ENCODE results near the gene CLDN10. TPM values are rescaled to one million over a fixed set of nuclear protein-coding genes. Genes with fewer than 3 reads are reported as not detected.

The CLDN10 gene
- total and polyA plus RNA-seq, 8 donors, result 1.3 to 2.1 TPM; not detected in 6

GRCh38 chr13:95533545-95534160, 18.9 kb upstream of the CLDN10 start:
- TF ChIP-seq CTCF (IDR thresholded peaks at IDR 0.05) (no peak), POLR2A (IDR thresholded peaks at IDR 0.05) (no peak), POLR2AphosphoS5 (IDR thresholded peaks at IDR 0.05) (no peak)
- peak; percentile 17 to 35 for DNase-seq
- intact Hi-C loops (cut with DNase I; ENCODE audit: low total_unique reads), result loop anchor here (10.0 kb wide), 1 partner anchor 301 kb away; no protein-coding TSS in a partner anchor
- H3K27me3 ChIP-seq, result no peaks in the 10 kb centered on the region
- WGBS, 5 donors, result 42 to 56% (median 54%) methylated on average over 7 of the region's 7 CpGs
- H3K4me1 ChIP-seq, result peaks cover 0 to 7% (median 2%) of the 10 kb centered on the region in 4 donors
- no peaks in the 10 kb centered on the region for H3K9me3 ChIP-seq
- no peaks in the 10 kb centered on the region for H3K36me3 ChIP-seq
- H3K4me3 ChIP-seq, result no peak overlapping the region
- no peak overlapping the region for H3K27ac ChIP-seq

- no peak for DNase-seq
- intact Hi-C loops (cut with DNase I; ENCODE audit: low total_unique reads), result loop anchor here (10.0 kb wide), 1 partner anchor 300 kb away; no protein-coding TSS in a partner anchor
- peaks cover 0 to 7% (median 2%) of the 10 kb centered on the region in 4 donors for H3K4me1 ChIP-seq
- H3K9me3 ChIP-seq, result no peaks in the 10 kb centered on the region
- no peaks in the 10 kb centered on the region for H3K27me3 ChIP-seq
- no peaks in the 10 kb centered on the region for H3K36me3 ChIP-seq
- H3K4me3 ChIP-seq, result no peak overlapping the region
- no peak for TF ChIP-seq CTCF (IDR thresholded peaks at IDR 0.05)
- TF ChIP-seq POLR2A (IDR thresholded peaks at IDR 0.05), result no peak
- TF ChIP-seq EP300 (IDR thresholded peaks at IDR 0.05), result no peak
- TF ChIP-seq POLR2AphosphoS5 (IDR thresholded peaks at IDR 0.05), result peak in 1 of 3 donors; percentile 6
- 61 to 68% (median 64%) methylated on average over 3 of the region's 3 CpGs for WGBS, 5 donors
- no peak overlapping the region for H3K27ac ChIP-seq
These were observed 17.3 kb upstream of the CLDN10 start for GRCh38 chr13:95535243-95535642.

- H3K4me3 ChIP-seq, result no peak overlapping the region
- WGBS, 5 donors, result 15 to 17% (median 16%) methylated on average over 6 of the region's 6 CpGs
- peaks cover 0 to 18% (median 7%) of the 10 kb centered on the region in 4 donors for H3K4me1 ChIP-seq
- H3K9me3 ChIP-seq, result no peaks in the 10 kb centered on the region
- peak in 4 of 7 experiments; percentile 13 to 35 (median 20) for TF ChIP-seq CTCF (IDR thresholded peaks at IDR 0.05)
- TF ChIP-seq POLR2A (IDR thresholded peaks at IDR 0.05), result no peak
- H3K27ac ChIP-seq, result no peak overlapping the region
- H3K36me3 ChIP-seq, result no peaks in the 10 kb centered on the region
- intact Hi-C loops (cut with DNase I; ENCODE audit: low total_unique reads), result loop anchor here (10.0 kb wide), 1 partner anchor 298 kb away; no protein-coding TSS in a partner anchor
- H3K27me3 ChIP-seq, result no peaks in the 10 kb centered on the region
- DNase-seq, result peak in 1 of 2 donors; percentile 59
These were observed 15.8 kb upstream of the CLDN10 start for GRCh38 chr13:95536632-95537241.

GRCh38 chr13:95540888-95541287, 11.6 kb upstream of the CLDN10 start:
- DNase-seq, result peak in 1 of 2 donors; percentile 67
- H3K4me3 ChIP-seq, result no peak overlapping the region
- WGBS, 5 donors, result 12 to 36% (median 20%) methylated on average over 6 of the region's 6 CpGs
- H3K4me1 ChIP-seq, result peaks cover 0 to 18% (median 5%) of the 10 kb centered on the region in 4 donors
- no peaks in the 10 kb centered on the region for H3K36me3 ChIP-seq
- H3K9me3 ChIP-seq, result no peaks in the 10 kb centered on the region
- no peak for TF ChIP-seq EP300 (IDR thresholded peaks at IDR 0.05)
- no peak for TF ChIP-seq CTCF (IDR thresholded peaks at IDR 0.05)
- TF ChIP-seq POLR2A (IDR thresholded peaks at IDR 0.05), result no peak
- no peak for TF ChIP-seq POLR2AphosphoS5 (IDR thresholded peaks at IDR 0.05)
- no peak overlapping the region for H3K27ac ChIP-seq
- H3K27me3 ChIP-seq, result peaks cover 0 to 8% (median 0%) of the 10 kb centered on the region in 3 donors
- intact Hi-C loops (cut with DNase I; ENCODE audit: low total_unique reads), result no loop called here

Data from stomach (tissue), 9 donors.